H54 (cell line): ENCODE results near the gene SEMA3G.

Experiments used
- DNase-seq: peaks from one replicate; pipeline ENCODE4 v3.0.0; 2011; ENCODE audit warnings: low spot score, mixed read lengths; ENCODE audit not compliant: insufficient read length
- FAIRE-seq: peaks from 3 replicates; lab custom pipeline; 2011; peaks lifted over from hg19 to GRCh38; lab: Jason Lieb, UNC
- POLR2A ChIP-seq: IDR thresholded peaks from 2 replicates; pipeline ENCODE4 v1.6.1; 2011; ENCODE audit warnings: low read depth, mild to moderate bottlenecking, low read length

The SEMA3G gene

GRCh38 chr3:52483577-52484381, 38.9 kb upstream of the SEMA3G start:
- DNase-seq: no peak
- no peak for FAIRE-seq
- no peak for TF ChIP-seq POLR2A

DNA sequence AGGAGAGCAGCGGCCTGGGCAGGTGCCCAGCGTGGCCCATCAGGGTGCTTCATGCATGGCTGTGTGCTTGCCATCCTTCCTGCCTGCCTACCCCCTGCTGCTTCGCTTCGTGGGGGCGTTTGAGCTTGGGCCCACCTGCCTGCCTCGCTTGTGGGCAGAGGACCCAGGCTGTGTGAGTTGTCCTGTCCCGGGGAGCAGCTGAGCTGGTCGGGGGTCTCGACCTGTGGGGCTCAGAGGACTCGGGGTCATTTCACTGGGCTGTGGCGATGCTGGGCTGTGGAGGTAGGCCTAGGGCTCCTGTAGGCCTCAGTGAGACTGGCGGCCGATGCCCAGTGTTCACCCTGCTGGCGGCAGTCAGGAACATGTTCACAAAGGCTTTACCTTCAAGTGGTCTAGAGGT, 38.2 kb upstream of the SEMA3G start:
- DNase-seq (no peak), FAIRE-seq (no peak)
- no peak for TF ChIP-seq POLR2A

- DNase-seq (no peak), FAIRE-seq (no peak)
- no peak for TF ChIP-seq POLR2A
Observed at GRCh38 chr3:52481819-52482521, 37.1 kb upstream of the SEMA3G start.

DNA sequence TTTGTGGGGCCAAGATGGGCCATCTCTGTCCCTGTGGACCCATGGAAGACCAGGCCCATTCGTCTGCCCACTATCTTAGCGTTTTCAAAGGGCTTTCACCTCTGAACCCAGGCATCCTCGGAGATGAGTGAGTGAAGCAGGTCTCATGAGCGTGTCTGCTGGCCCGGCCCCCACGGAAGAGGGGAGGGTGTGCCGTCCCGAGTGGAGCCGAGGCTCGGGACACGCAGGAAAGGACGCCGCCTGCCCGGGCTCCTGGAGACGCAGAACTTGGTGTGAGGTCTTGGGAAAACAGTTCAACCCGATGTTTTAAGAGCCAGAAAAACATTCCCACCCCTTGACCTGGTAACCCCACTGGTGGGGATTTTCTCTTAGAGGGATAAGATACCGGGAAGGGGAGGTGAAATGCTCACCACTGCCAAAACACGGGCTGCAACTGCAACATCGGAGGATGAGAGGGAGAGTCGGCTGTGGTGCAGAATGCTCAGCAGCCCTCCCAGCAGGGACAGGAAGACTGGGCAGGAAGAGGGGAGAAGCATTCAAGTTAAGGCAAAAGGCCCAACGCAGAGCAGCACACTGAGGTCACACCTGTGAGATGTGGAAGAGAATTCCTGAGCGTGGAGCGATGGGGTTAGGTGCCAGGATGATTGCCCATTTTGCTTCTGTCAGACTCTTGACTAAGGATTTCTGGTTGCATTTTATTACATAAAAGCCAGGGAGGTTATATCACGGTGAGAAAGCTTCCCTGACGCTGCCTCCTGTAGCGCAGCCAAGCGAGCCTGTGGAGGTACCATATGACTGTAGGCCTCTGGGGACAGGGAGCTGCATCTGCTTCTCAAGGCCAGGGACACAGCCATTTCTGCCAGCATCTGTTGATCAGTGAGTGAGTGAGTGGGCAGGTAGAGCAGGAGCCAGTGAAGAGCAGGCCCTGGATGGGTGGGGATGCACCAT, 36.1 kb upstream of the SEMA3G start:
- no peak for TF ChIP-seq POLR2A
- DNase-seq (no peak), FAIRE-seq (no peak)

- DNase-seq (no peak), FAIRE-seq (no peak)
- TF ChIP-seq POLR2A: no peak
Observed at GRCh38 chr3:52479877-52480575, 35.1 kb upstream of the SEMA3G start.

GRCh38 chr3:52479037-52479876, 34.4 kb upstream of the SEMA3G start:
- no peak for DNase-seq
- no peak for TF ChIP-seq POLR2A
- no peak for FAIRE-seq

- FAIRE-seq (no peak), DNase-seq (no peak)
- TF ChIP-seq POLR2A: no peak
Observed at GRCh38 chr3:52477796-52478095, 32.8 kb upstream of the SEMA3G start.

DNA sequence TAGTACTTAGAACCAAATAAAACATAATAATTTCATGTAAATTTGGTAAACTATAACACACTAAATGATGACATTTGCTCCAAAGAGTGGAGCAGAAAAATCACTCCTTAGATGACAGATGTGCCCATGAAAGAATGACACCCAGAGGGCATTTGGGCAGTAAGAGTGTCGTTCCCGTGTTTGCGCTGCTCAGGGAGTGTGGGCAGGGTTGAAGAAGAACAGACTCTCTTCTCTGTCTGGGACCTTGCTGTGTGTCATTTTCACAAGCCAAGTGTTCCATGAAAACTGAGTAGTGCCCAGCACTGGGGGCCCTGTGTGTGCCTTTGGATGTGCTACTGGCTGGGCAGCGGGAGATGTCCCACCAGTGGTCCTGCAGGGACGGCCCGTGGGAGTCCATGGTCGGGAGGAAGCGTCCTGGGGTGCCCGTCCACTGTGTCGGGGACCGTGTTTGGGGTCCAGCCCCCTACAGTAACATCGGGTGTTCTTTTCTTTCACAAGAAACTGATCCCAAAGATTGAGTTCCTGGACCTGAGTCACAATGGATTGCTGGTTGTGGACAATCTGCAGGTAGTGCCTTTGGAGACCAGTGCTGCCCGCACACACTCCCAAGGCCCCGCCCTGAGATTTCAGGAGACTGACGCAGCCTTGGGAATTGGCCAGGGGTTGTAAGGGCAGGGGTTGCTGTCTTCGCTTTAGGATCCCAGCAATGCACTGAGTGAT, 32.3 kb upstream of the SEMA3G start:
- FAIRE-seq (no peak), DNase-seq (no peak)
- TF ChIP-seq POLR2A: no peak

DNA sequence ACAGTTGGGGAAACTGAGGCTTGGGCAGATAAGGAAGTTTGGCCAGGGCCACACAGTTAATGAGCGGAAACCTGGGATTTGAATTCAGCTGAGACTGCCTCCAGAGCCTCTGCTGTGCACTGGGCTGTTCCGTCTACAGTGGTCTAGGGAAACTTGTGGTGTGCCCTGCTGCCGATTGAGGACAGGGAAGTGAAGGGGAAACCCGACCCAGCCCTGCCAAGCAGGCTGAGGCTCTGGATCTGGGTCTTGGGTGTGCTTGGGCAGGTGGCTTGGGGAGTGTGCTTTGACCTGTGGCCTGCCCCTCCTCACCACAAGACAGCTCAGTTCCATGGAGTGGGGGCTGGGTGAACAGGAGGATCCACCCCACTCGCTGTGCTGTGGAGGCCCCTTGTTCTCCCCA, 28.1 kb upstream of the SEMA3G start:
- DNase-seq (no peak), FAIRE-seq (no peak)
- no peak for TF ChIP-seq POLR2A

GRCh38 chr3:52472239-52473000, 27.5 kb upstream of the SEMA3G start:
- DNase-seq (no peak), FAIRE-seq (no peak)
- no peak for TF ChIP-seq POLR2A
